RPMI8226 (cell line): Measurements from ENCODE around the gene FRMD4A.
"Not testable (repeated sequence)": the region's sequence is repeated elsewhere in the genome, so short reads cannot be mapped to it uniquely, and the experiment has no call there.

ENCODE experiments used
- DNase-seq: peaks from one replicate; pipeline ENCODE4 v3.0.0-alpha.2; 2015

FRMD4A gene

DNA sequence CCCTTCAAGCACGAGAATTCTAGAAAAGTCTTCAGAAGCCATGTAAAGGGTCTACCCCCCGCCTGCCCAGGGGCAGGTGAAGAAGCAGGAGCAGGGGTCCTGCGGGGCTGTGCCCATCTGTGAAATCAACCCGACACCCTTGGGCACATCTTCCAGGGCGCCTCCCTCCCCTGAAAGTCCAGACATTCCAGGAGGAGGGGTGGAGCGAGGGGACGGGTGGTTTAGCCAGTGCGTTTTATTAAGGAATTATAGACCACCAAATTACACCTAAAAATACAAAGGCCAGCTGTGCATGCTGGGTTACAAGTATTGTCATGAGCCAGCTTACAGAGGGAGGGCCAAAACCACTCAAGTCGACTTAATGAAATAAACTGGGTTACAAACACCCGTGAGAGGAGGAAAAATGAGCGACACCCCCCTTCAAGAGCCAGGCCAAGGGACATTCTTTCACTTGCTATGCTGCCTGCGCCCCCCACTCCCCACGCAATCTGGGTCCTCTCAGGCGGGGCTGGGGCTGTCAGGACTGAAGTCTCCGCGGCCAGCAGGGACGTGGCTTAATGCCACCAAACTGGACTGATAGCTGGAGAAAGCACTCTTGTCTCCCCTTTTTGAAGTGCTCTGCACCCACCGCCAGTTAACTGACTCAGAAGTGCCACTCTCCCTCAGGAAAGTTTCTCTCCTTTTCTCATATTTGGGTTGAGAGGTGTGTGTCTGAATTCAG, 360.3 kb downstream of the FRMD4A start:
- DNase-seq: no peak

DNA sequence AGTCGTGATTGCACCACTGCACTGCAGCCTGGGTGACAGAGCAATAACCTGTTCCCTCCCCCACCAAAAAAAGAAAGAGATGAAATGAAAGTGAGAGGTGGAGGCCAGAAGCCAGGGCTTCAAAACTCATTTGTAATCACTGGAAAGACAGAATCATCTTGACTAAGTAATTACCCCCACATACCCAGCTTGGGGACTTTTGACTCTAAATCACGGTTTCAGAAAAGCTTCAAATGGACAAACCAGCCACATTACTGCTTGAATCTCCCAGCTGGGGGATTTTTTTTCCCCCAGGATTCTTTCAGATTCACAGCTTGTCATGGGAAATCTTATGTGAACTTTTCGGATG, 361.0 kb downstream of the FRMD4A start:
- DNase-seq: no peak

DNA sequence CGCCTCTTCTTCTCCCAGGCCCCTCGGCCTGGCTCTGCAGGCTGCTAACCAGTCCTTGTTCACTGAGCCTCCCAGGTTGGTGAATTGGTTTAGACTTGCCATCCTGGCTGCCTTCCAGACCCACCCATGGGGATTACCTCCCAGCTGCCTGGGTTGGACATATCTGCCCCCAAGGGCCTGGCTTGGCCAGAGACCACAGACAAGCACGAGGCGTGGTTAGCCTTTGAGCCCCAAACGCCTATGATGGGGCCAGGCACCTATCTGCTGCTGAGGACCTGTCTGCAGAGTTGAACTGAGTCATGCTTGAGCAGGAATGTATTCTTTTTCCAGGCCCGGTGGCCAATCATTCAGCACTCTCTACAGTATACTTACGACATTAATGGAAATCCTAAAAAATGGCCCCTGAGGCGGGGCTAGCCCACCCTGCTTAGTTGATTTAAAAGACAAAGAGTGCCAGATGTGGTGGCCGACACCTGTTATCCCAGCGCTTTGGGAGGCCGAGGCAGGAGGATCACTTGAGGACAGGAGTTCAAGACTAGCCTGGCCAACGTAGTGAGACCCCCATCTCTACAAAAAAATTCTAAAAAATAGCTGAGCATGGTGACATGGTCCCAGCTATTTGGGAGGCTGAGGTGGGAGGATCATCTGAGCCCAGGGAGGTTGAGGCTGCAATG, 361.5 kb downstream of the FRMD4A start:
- DNase-seq: no peak

DNA sequence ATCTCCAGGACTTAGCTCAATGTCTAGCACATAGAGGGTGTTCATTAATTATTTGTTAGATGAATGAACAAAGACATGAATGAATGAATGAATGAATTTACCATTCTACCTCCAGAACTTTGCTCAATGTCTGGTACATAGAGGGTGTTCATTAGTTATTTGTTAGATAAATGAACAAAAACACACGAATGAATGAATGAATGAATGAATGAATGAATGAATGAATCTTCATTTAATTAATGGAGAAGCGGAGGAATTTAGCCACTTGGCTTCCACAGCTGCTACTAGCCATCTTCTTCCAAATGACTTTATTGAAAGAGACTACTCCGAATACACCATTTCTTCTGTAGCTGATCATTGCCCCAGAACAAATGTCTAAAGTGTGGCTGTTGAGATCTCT, 368.9 kb downstream of the FRMD4A start:
- no peak for DNase-seq

DNA sequence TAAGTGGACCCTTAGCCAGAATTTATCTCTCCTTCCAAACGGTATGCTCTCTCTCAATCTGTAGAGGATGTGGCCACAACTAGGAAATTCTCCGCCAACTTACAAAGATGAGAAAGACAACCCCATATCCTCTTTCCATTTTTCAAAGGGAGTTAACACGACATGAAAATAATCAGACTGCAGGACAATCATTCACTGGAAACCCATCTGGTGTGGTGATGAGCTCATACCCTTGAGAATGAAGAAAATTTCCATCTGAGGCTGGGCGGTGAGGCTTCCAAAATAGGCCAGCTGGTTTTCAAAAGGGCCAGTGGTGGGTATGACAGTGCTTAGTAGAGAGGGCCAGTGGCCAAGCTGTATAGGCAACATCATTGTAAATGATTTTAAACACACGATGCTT, 369.6 kb downstream of the FRMD4A start:
- DNase-seq: no peak

DNA sequence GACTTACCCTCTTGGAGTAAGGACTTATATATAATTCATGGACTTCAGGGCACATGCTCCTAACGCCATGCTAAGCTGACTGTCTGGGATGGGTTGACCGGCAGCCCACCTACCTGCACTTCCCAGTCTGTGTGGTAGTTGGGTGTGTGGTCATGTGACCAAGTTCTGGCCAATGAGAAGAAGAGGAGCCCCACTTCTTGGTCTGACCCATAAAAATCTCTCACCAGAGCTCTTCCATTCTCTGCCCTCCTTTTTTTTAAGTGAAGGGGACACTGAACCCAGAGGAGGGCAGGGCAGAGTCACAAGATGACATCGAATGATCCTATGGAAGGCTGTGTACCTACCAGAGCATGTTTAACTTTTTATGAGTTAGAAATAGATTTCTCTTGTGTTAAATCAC, 370.1 kb downstream of the FRMD4A start:
- no peak for DNase-seq

DNA sequence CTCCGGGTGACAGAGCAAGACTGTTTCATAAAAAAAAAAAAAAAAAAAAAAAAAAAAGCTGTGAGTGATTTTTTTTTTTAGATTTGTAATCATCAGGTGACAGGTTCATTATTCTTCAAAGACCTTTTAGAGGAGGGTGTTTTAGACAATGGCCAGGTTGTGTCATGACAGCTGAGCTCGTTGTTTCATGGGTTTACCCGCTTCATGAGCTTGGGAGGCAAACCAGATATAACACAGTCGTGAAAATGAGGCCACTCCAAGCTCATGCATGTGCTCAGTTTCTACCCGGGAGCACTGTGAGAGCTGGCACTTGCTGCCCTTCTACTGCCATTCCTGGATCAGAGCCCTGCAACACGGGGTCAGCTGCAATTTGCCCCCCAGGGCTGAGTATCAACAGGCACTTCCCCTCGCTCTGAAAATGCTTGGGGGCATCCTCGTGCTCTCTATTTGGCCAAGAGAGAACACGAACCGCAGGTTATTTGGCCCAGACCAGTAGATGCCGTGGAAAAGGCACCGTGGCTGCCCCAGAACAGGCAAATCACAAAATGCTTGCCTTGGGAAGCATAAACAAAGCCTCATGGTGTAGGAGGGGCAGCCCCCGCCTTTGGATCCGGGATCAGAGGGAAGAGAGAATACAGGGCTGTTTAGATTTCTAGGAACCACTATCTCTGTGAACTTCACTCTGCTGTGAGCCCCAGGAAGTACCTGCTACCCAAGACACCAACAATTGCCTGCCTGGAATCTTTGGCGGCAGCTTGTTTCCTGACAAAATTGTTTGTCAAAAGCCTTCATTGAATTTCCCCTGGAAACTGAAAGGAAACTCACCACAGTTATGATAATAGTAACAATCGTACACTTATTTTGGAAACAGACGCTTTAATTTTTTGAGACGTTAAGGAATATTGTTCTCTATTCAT, 371.0 kb downstream of the FRMD4A start:
- DNase-seq: no peak

DNA sequence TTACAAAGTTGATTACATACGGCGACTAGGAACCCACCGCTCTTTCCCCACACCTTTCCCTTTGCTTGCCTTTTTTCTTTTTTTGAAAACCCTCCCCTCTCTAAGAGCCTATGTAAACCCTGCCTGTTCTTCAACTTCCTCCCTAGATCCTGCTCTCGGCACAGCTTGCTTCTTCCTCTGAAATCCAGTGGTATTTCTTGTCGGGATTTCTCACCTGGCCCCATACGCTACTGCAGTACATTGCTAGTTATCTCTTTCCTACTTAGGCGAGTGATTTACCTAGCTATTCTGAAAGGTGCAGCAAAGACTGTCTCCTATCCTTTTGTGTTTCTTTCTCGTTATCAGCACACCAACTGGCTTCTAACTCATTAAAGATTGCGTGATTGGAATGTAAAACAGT, 372.9 kb downstream of the FRMD4A start:
- no peak for DNase-seq

DNA sequence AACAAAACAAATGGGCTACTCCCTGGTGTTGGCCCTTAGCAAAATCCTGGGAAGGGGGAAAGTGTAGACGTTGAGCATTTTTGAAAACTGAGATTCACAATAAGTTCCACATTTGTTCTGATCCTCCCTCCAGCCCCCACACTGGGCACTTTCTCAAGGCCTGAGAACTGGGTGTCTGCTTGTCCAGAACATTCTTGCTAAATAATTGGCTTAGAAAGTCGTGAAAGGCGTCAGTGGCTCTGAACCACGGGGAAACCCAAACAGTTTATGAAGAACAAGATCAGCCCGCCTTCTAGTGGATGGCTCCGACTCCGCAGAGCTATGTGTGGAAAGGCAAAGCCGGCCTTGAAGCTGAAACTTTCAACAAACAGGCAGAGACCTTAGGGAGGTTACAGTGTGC, 373.9 kb downstream of the FRMD4A start:
- no peak for DNase-seq

DNA sequence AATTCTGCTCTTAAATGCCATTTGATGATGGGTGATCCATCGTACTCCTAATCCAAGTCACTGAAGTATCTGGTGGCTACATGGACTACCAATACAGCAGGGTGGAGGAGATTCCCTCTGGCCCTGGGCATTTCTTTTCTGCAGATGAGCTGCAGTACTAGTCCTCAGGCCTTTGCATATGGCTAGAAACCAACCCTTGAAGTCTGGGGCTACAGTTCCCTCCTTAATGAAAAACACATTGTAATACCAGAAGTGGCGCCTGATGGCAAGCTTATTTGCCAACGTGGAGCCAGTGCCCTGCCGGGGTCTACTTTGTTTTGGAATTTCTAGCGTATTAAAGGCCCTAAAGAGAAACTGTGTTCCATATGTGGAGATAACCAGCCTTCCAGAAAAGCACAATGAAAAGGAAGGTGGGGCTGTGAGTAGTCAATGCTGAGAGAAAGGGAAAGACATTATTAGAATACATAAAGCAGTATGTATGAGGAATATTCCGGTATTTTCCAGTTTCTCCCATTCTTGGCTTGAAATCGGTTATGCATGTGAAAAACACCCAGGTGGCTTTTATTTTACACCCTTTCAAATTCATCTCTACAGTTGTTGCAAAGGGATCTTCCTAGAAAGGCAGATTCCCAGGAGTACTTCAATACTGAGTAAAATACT, 375.2 kb downstream of the FRMD4A start:
- DNase-seq: no peak

DNA sequence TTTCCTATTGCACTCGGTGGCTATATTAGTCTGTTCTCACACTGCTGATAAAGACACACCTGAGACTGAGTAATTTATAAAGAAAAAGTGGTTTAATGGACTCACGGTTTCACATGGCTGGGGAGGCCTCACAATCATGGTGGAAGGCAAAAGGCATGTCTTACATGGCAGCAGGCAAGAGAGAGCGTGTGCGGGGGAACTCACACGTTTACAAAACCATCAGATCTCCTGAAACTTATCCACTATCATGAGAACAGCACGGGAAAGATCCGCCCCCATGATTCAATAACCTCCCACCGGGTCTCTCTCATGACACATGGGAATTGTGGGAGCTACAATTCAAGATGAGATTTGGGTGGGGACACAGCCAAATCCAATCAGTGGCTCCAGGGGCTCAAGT, 376.5 kb downstream of the FRMD4A start:
- DNase-seq: not testable (repeated sequence)

DNA sequence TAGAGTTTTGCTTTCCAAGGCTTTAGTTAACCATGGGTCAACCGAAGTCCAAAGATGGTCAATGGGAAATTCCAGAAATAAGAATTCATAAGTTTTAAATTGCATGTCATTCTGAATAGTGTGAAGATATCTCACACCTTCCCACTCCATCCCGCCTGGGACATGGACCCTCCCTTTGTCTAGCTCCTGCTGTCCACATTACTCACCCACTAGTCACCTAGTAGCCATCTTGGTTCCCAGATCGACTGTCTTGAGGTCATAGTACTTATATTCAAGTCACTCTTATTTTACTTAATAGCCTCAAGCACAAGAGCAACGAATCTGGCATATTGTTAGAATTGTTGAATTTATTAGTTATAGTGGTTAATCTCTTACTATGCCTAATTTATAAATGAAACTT, 377.4 kb downstream of the FRMD4A start:
- DNase-seq: no peak

DNA sequence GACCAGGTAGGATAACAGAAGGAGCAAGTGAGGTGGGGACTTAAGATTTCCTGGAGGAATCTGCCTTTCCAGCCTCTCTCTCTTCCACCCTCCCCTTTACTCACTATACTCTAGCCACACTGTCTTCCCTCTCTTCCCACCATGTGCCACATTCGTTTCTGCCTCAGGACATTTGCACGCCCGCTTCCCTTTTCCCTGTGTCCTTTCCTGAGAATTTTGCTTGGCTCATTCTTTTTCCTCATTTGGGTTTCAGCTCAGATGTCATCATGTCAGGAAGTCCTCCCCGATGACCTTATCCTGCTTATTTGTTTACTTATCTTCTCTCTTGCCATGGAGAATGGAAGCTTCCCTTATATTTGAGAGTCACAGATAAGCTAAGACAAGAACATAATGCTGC, 380.2 kb downstream of the FRMD4A start:
- no peak for DNase-seq

DNA sequence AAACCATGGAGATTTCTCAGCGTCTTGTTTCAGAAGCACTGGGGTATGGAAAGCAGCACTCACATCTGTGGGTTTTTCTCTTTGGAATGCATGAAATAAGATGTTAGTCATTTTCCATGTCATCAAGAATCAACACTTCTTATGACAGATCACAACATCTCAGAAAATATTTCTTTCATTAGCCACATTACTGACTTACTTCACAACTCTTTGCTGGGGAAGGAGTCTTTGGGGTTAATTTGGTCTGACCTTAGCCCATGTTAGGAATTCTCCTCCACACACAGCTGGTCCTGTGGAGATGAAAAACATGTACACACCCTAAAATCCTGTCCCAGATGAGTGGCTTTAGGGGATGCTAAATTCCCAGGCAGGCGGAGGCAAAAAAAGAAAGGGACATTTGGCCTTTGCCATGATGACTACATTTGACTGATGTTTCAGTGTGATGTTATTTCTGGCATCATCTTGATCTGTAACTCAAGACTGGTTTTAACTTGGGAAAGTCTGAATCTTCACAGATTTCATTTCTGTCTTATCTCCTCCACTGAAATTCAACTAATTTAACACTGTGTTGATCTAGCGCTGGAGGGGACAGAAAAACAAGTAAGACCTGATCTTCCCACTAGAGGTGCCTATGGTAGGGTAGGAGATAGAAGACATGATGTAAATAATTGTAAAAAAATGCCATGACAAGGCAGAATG, 380.7 kb downstream of the FRMD4A start:
- no peak for DNase-seq

DNA sequence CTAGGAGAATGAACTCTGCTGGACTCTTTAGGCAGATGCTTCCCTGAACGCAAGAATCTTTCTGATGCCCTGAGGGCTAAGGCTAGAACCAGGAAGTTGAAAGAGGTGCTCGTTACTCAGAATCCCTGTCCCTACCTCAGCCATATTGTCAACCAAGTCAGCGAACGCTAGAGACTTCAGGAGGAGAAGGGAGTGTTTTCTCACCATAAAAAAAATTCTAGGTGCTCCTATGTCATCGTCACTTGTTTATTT, 384.6 kb downstream of the FRMD4A start:
- no peak for DNase-seq

DNA sequence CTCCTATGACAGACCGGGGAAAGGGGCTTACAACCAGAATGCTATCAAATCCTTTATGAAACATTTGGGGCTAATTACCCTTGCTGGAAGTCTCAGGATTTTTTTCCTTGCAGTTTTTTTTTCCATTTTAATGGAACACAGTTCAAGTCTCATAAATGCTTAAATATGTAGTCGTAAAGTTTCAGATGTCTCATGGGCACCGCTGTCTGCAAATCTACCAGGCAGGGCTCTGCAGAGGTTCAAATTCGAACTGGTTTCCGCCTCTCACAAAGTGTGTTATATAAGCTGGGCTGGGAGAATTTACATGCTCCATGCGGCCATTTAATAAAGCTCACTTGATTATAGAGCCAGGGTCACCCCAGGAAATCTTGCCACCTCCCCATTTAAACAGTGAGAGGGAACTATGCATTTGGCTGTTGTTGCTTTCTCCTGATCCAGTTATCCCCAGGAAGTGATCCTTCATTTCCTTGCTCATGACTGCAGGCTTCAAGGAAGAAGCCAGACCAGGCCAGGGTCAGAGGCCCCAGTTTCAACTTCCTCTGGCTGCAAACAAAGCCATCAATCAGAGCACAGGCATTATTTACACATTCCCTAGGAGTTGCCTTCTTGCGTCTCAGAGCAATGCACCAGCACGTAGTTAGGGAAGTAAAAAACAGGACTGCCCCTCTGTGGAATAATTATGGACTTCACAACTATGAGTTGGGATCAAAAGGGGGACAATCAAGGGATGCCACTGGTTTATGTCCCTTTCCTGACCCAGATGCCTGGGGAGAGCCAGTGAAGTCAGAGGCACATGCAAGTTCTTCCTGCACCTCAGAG, 385.1 kb downstream of the FRMD4A start:
- no peak for DNase-seq

DNA sequence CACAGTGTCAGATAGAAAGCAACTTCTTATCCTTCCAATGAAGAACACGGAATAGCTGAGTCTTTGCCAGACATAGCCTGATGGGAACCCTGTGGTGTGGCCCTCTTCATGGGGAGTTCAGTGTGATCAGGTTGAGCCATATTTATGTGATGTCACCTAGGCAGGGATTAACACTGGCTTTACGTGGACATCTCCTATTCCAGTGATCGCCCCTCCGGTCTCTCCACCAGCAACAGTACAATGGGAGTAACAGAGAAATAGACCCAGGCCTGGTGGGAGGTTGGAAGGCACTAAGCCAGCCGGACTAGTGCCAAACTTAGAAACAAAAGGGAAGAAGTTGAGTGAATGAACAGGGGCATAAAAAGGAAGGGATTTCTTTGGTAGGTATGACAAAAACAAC, 385.9 kb downstream of the FRMD4A start:
- no peak for DNase-seq

DNA sequence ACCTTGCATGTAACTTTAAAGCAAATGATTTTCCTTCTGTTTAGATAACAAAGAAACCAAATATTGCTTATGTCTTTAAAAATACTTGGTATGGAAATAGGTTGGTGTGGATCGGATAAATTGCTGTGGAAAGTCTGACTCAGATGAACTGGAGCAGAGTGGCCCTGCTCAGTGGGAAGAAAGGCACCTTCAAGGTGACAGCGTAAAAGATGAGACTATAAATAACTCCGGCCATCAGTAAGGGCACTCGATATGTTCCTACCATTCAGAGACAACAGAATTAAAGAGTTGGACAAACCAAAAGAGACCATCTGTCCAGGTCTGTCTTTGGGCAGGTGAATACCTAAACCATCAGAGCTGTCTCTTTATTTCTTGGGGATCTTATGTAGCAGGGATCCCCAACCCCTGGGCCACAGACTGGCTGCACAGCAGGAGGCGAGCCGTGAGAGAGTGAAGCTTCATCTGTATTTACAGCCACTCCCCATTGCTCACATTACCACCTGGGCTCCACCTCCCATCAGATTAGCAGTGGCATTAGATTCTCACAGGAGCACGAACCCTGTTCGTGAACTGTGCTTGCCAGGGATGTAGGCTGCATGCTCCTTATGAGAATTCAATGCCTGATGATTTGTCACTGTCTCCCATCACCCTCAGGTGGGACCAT, 386.9 kb downstream of the FRMD4A start:
- no peak for DNase-seq

DNA sequence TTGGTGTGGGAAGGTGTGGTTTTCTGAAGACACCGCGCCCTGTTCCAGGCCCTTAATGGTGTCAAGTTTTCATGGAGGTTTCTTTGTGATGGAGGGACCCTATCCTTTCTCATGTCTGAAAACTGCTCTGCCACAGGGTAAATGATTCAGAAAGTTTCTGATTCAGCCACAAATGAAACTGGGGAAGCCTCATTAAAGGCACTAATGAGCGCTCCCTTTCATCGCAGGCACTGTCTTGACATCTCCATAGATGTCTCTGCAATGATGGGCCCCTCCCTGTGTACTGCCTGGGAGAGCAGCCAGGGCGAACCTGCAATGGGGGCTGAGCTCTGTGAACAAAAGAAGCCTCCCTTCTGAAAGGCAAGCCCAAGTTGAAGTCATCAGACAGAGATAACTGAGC, 388.7 kb downstream of the FRMD4A start:
- no peak for DNase-seq

DNA sequence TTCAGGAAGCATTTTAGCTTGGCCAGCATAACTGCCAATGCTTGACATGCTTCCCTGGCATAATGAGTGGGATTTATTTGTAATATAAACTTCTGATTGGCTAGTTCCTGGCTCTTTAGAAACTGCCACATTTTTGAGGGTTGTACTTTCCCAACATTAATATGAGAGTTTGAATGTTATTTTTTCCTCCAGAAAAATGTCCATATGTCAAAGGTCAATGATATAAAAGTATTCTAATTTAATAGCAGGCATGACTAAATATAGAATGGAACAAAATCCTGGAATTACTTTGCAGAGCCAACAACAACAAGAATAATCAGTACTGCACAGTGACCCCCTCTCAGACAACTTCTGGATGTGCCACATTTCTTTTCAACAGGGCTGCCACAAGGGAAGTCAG, 391.3 kb downstream of the FRMD4A start:
- DNase-seq: no peak

DNA sequence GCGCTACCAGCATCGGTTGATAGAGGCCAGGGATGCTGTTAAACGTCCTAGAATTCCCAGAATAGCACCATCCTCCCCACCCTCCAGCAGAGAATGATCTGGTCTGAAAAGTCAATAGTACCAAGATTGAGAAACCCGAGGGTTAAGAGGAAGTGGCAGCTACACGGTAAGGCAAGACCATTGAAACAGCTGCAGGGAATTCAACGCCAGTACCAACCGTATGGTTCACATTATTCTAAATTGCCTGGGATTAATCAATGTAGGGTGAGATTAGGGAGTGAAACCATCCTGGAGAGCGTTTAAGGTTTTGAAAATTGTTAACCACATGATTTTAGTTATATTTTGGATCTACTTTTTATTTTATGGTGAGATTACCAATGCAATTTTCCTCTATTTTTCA, 391.8 kb downstream of the FRMD4A start:
- DNase-seq: no peak

DNA sequence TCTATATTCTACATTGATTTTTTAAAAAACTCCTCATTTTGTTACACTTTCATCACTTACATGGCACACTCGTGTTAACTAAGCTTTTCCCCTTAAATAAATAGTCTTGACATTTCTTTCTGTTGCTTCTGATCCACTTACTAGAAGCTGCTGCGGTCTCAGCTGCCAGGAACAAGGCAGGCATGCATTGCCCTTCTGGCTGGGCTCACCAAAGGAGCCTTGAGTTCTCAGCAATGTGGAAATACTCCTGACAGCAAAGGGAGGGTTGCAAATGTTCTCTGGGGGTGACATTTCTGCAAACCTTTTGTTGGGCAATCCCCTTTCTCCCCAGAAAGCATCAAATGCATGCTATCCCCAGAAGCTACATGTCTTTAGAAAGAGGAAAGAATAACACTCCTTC, 393.9 kb downstream of the FRMD4A start:
- no peak for DNase-seq
